Measurements from ENCODE around the gene RABGAP1L.
"Not testable (repeated sequence)": the region's sequence is repeated elsewhere in the genome, so short reads cannot be mapped to it uniquely, and the experiment has no call there.

Gene RABGAP1L

GRCh38 chr1:174156437-174156836, 2.9 kb upstream of the RABGAP1L start:
- no peak for DNase-seq

GRCh38 chr1:174157157-174157806, 2.0 kb upstream of the RABGAP1L start:
- DNase-seq: no peak

GRCh38 chr1:174158767-174159251, 511 bp upstream of the RABGAP1L start:
- no peak for DNase-seq

- DNase-seq: no peak
These were observed 771 bp downstream of the RABGAP1L start for GRCh38 chr1:174160109-174160473.

- DNase-seq: no peak
These were observed 1.3 kb downstream of the RABGAP1L start for GRCh38 chr1:174160603-174161002.

GRCh38 chr1:174161813-174162212, 2.5 kb downstream of the RABGAP1L start:
- DNase-seq: no peak

GRCh38 chr1:174164826-174165225, 5.5 kb downstream of the RABGAP1L start:
- no peak for DNase-seq

- no peak for DNase-seq
These were observed 6.3 kb downstream of the RABGAP1L start for GRCh38 chr1:174165471-174166137.

GRCh38 chr1:174166530-174167264, 7.4 kb downstream of the RABGAP1L start:
- no peak for DNase-seq

- no peak for DNase-seq
These were observed 8.0 kb downstream of the RABGAP1L start for GRCh38 chr1:174167265-174167803.

- no peak for DNase-seq
These were observed 10.0 kb downstream of the RABGAP1L start for GRCh38 chr1:174169342-174169741.

GRCh38 chr1:174171073-174171472, 11.8 kb downstream of the RABGAP1L start:
- no peak for DNase-seq

GRCh38 chr1:174174461-174175329, 15.4 kb downstream of the RABGAP1L start:
- DNase-seq: no peak

- not testable (repeated sequence) for DNase-seq
These were observed 19.1 kb downstream of the RABGAP1L start for GRCh38 chr1:174178459-174178858.

- no peak for DNase-seq
These were observed 30.2 kb downstream of the RABGAP1L start for GRCh38 chr1:174189428-174190062.

- DNase-seq: no peak
These were observed 31.4 kb downstream of the RABGAP1L start for GRCh38 chr1:174190691-174191199.

GRCh38 chr1:174191349-174191862, 32.1 kb downstream of the RABGAP1L start:
- no peak for DNase-seq

GRCh38 chr1:174194461-174194860, 35.1 kb downstream of the RABGAP1L start:
- DNase-seq: no peak

- DNase-seq: no peak
These were observed 37.8 kb downstream of the RABGAP1L start for GRCh38 chr1:174197088-174197487.

GRCh38 chr1:174197547-174197946, 38.2 kb downstream of the RABGAP1L start:
- DNase-seq: no peak

GRCh38 chr1:174198202-174198601, 38.9 kb downstream of the RABGAP1L start:
- DNase-seq: no peak

GRCh38 chr1:174200746-174201145, 41.4 kb downstream of the RABGAP1L start:
- DNase-seq: no peak

Data from NCI-H2029 treated with DMSO at 0.1 percent for 48 hours (cell line).